Peyer's patch (tissue), 4 donors: Measurements from ENCODE around the gene RASA3.

Experiments
- POLR2A ChIP-seq, 2 donors: fragments of 450-650 bp; IDR thresholded peaks; one replicate each; pipeline ENCODE4 v1.5.1; 2017; ENCODE audit warnings: antibody characterized with exemption in 2 of 2, mild to moderate bottlenecking in 2 of 2, moderate library complexity in 2 of 2
- TF ChIP-seq, protein P1 (sequence below), 6 experiments: fragments of 450-650 bp in 4 of 6; fragments of 200-600 bp in 2 of 6; sonication (generic) in 1 of 6; IDR thresholded peaks; one replicate each; pipeline ENCODE4 v1.5.1; 2017 to 2019; ENCODE audit warnings: antibody characterized with exemption in 6 of 6, mild to moderate bottlenecking in 3 of 6, moderate library complexity in 1 of 6

DNA sequence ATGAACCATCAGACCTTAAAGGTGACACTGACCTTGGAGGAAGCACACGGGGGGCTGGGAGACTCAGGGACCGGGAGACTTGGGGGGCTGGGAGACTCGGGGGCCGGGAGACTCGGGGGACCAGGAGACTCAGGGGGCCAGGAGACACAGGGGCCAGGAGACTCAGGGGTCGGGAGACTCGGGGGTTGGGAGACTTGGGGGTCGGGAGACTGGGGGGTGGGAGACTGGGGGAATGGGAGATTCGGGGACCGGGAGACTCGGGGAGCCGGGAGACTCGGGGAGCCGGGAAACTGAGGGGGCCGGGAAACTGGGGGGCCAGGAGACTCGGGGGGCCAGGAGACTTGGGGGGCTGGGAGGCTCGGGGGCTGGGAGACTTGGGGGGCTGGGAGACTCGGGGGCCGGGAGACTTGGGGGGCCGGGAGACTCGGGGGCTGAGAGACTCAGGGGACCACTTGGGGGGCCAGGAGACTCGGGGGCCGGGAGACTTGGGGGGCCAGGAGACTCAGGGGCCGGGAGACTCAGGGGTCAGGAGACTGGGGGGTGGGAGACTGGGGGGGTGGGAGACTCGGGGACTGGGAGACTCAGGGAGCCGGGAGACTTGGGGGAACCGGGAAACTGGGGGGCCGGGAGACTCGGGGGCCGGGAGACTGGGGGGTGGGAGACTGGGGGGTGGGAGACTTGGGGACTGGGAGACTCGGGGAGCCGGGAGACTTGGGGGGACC, 62.9 kb downstream of the RASA3 start:
- no peak for TF ChIP-seq POLR2A (IDR thresholded peaks at IDR 0.05)
- TF ChIP-seq, protein P1, sequence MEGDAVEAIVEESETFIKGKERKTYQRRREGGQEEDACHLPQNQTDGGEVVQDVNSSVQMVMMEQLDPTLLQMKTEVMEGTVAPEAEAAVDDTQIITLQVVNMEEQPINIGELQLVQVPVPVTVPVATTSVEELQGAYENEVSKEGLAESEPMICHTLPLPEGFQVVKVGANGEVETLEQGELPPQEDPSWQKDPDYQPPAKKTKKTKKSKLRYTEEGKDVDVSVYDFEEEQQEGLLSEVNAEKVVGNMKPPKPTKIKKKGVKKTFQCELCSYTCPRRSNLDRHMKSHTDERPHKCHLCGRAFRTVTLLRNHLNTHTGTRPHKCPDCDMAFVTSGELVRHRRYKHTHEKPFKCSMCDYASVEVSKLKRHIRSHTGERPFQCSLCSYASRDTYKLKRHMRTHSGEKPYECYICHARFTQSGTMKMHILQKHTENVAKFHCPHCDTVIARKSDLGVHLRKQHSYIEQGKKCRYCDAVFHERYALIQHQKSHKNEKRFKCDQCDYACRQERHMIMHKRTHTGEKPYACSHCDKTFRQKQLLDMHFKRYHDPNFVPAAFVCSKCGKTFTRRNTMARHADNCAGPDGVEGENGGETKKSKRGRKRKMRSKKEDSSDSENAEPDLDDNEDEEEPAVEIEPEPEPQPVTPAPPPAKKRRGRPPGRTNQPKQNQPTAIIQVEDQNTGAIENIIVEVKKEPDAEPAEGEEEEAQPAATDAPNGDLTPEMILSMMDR (IDR thresholded peaks at IDR 0.05): no peak
